Stimulated activated CD8-positive, alpha-beta memory T cell treated with anti-CD3 and anti-CD28 coated beads, Interleukin-12 subunit alpha, Interleukin-12 subunit beta, amount 100 ng/mL, for 24 hours (primary cell): ENCODE measurements around the gene DOK1.

Source experiments
- DNase-seq: peaks from one replicate; pipeline ENCODE4 v3.0.0-alpha.2; 2020; ENCODE audit errors: extremely low read depth

The DOK1 gene

DNA sequence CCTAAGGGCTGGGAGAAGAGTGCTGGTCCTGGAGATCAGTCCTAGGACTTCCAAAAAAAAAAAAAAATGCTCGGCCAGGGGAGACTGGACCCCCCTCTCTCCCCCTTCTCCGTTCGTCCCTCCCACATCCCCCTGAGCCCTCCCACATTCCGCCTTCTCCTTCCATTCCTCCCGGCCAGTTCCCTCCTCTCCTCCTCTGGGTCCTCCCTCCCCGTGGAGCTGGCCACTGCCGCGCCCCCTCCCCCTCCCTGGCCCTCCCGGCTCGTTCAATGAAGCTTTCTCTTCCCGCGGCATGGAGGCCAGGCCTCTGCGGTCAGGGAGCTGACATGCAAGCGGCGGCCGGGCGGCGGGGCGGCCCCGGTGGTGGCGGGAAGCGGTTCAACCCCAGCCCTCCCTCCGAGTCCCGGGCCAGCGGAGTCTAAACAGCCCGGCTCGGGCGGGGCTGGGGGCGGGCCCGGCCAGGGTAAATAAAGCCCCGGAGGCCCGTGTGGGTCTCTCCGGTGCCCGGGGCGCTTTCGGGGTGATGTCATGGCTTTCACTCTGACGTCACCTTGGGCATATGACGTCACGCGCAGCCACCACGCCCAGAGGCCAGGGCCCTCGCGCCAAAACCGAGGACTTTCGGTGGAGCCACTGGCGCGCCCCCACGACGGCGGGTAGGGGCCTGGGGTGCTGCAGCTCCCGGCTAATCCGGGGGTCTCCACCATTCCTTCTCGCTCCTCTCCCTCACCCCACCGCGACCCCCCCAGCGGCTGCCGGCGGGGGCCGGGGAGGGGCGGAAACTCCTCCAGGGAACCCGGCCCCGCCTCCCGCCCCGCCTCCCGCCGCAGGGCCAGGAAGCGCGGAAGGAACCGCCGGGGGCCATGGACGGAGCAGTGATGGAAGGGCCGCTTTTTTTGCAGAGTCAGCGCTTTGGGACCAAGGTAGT lies at the start of gene DOK1, which contains the start of gene LOXL3:
DOK1 (plus strand) TSS at position 829 of the 928 bp plus-strand sequence; CDS start at position 864, 35 bp downstream.
LOXL3 (minus strand) TSS at position 51 of the 928 bp plus-strand sequence. CDS start 1,308 bp downstream, outside the sequence.
- DNase-seq = peak; percentile 68

DNA sequence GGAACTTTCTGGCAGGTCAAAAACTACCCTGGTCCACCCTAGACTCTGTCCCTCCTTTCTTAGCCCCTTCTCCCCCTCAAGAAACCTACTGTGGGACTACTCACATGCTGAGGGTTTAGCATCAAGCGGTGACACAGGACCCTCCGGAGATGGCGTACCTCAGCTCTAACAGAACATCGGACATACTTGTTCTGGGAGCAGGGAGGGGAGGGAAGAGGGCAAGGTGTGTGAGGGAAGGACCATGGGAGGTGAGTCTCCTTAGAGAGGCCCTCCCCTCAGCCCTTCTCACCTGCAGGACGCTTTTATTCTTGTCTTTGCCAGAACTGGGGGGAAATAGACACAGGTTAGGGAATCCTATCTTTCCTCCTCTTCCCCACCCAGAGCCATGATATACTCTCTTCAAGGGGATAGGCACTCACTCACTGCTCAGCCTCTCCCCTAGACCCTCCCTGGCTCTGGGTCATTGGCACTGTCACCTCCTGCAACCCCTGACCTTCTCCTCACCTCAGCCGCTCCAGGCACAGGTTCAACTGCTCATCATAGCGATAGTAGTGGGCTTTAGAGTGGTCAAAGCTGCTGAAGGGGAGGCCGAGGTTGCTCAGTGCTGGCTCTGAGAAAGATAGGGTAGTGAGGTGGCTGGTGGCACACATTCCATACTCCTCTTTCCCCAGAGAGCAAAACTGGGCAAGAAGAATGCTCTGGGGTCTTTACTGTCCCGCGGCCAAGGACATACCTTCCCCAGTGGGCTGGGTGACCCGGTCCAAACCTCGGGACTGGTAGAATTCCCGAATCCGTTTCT lies 48.9 kb upstream of the DOK1 start:
- DNase-seq = no peak

- peak; percentile 96 for DNase-seq
Measured at GRCh38 chr2:74507145-74507925, 47.2 kb upstream of the DOK1 start, which contains the start of gene PCGF1. Gene PCGF1, minus strand, starts transcription at chr2:74507695. Its CDS starts 27 bp downstream, at chr2:74507668.

DNA sequence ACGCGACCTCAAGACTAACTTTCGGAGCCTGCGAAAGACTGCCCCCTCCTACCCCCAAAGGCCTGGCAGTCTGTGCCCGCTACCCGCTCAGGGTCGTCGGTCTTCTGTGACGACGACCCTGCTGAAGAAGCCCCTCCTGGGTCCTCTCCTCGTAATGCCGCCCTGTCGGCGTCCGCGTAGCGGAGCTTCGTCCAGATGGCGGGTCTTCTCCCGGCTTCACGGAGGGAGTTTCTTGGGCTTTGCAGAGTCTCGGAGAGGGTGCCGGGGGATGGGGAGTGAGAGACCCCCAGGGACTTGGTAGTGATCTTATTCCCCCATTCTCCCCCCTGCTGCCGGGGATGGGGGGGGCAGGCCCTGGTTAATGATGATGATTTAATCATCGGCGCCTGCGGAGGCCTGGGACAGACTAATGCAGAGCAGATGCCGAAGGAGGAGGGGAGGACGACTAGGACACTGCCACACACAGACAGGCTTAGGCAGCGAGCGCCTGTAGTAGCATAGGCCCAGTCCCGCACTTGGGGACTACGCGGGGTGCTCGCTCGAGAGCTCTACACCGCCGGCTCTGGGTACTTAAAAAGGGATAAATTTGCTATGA lies 46.5 kb upstream of the DOK1 start:
- DNase-seq = no peak

DNA sequence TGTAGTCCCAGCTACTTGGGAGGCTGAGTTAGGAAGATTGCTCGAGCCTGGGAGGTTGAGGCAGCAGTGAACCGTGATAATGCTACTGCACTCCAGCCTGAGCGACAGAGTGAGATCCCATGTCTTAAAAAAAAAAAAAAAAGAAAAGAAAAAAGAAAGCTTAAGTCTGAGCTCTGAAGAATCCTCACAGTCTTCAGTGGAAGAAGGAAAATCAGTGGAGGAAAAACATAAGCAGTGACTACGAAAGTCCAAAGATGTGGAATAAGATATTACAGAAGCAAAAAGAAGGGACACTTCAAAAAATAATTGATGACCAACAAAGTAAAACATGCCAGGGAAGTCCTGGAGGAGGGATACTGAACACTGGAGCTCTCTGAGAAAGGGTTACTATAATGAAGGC lies 44.2 kb upstream of the DOK1 start:
- no peak for DNase-seq

DNA sequence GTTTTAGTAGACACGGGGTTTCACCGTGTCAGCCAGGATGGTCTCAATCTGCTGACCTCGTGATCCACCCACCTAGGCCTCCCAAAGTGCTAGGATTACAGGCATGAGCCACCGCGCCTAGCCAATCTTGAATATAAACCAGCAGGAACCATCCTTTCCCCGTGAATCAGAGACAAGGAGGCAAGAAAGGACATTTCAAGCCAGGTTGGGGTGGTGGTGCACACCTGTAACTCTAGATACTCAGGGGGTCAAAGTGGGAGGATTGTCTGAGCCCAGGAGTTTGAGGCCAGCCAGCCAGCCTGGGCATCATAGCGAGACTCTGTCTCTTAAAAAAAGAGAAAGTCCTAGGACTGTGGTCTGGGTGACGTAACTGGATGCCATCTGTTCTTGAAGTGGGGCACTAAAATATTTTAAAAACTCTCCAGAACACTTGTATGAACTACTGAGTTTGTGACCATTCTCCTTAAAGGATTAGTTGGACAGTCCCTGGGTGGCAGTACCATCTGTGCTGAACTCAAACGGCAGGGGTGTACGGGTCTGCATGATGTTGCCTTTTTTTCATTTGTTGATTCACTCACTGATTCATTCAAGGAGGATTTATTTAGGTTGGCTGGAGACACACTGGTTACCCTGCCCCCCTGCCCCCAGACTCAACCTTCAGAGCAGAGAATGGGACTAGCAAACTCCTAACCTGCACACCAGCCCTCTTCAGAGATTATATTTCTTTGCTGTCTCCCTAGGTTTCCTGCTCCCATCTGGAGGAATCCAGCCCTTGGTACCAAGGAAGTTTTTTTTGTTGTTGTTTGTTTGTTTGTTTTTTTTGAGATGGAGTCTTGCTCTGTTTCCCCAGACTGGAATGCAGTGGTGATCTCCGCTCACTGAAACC lies 43.2 kb upstream of the DOK1 start:
- no peak for DNase-seq

- DNase-seq = no peak
Measured at GRCh38 chr2:74512744-74513604, 41.5 kb upstream of the DOK1 start.

GRCh38 chr2:74513605-74514367 lies 40.7 kb upstream of the DOK1 start:
- no peak for DNase-seq

- no peak for DNase-seq
Measured at GRCh38 chr2:74514368-74515270, 39.9 kb upstream of the DOK1 start, which contains the start of gene TLX2. Gene TLX2, plus strand, starts transcription at chr2:74514450. Its CDS starts 357 bp downstream, at chr2:74514807.

DNA sequence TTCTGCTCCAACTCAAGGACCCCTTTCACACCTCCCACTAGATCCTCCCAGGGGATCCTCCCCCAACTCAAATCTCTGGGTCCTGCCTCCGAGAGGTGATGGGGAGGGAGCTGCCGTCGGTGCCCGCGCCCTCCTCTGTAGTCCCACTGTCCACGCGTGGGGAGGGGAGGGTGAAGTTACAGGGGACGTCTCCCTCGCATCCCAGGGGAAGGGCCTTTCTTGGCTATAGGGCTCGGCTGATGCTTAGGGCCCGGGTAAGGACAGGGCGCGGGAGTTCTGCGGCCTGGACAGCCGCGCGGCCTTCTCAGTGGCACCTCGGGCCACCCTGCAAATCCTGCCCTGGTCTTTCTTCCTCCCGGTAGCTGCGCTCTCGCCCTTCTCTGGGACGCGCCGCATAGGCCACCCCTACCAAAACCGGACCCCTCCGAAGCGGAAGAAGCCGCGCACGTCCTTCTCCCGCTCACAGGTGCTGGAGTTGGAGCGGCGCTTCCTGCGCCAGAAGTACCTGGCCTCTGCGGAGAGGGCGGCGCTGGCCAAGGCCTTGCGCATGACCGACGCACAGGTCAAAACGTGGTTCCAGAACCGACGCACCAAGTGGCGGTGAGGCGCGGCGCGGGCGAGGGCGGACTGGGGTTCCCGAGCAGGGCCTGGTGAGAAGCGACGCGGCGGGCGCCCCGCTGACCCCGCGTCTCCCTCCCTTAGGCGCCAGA lies 39.1 kb upstream of the DOK1 start:
- DNase-seq = no peak

GRCh38 chr2:74515981-74516633 lies 38.4 kb upstream of the DOK1 start:
- DNase-seq = peak; percentile 69

DNA sequence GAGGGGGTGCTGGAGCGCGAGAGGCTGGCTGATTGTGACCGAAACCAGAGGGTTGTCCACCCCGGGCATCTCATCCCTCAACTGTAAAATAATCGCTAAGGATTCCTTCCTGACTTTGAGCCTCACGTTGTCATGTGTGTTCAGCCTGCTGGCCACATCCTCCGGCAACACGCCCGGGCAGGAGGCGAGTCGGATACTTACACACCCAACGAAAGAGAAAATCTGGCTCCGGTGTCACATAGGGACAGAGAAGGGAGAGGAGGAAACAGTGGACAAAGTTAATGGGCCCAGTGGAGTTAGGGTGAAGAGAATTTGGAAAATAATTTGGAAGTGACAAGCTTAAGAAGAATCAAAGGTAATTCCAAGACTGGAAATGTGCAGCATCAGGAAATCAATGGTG lies 37.9 kb upstream of the DOK1 start:
- no peak for DNase-seq

GRCh38 chr2:74522516-74522915 lies 32.0 kb upstream of the DOK1 start:
- DNase-seq = no peak

DNA sequence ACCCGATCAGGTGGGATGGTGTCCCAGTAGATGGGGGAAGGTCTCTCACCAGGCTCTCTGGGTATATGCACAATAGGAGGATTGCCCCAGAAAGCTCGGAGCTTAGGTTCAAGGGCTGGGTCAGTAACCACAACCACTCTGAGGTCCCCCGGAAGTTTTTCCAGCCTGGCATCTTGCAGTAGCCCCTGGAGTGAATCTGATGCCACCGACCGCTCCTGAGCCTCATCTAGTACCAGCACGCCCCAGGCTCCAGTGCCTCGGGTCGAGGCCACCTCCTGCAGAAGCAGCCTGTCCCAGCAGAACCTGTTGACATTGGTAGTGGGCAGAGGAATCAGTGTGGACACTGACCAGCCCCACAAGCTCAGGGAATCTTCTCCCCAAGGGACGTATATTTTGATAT lies 30.5 kb upstream of the DOK1 start:
- no peak for DNase-seq

DNA sequence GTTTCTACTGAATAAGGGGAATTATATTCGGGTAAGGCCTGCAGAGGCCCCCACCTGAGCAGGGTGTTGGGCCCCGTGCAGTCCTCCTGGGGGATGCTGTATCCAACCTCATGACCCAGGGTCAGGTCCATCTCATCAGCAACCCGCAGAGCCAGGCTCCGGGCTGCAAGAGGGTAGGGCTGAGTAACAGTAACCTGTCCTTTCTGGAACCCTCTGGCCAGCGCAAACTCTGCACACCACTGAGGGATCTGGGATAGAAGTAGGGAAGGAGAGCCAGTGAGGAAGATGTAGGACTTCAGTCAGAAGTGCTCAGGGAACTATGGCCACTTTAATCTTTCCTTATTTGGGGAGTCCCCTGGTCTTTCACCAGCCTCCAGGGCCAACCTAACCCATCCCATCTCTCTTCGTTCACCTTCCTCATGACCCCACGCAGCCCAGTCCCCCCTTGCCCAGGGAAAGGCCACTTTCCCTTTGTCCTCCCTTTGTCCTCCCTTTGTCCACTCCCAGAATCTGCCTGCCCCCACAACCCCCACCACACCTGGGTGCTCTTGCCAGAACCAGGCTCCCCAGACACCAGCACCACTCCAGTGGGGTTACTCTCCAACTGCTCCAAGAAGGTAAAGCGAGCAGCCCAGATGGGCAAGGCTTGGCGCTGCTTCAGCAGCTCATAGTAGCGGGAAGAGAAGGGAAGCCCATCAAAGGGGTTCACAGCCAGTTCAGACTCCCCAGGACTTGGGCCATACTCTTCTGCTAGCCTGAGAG lies 29.4 kb upstream of the DOK1 start:
- no peak for DNase-seq
